Measurements from ENCODE around the gene ZNF484.
"Not testable (repeated sequence)": the region's sequence is repeated elsewhere in the genome, so short reads cannot be mapped to it uniquely, and the experiment has no call there.

The ZNF484 gene

DNA sequence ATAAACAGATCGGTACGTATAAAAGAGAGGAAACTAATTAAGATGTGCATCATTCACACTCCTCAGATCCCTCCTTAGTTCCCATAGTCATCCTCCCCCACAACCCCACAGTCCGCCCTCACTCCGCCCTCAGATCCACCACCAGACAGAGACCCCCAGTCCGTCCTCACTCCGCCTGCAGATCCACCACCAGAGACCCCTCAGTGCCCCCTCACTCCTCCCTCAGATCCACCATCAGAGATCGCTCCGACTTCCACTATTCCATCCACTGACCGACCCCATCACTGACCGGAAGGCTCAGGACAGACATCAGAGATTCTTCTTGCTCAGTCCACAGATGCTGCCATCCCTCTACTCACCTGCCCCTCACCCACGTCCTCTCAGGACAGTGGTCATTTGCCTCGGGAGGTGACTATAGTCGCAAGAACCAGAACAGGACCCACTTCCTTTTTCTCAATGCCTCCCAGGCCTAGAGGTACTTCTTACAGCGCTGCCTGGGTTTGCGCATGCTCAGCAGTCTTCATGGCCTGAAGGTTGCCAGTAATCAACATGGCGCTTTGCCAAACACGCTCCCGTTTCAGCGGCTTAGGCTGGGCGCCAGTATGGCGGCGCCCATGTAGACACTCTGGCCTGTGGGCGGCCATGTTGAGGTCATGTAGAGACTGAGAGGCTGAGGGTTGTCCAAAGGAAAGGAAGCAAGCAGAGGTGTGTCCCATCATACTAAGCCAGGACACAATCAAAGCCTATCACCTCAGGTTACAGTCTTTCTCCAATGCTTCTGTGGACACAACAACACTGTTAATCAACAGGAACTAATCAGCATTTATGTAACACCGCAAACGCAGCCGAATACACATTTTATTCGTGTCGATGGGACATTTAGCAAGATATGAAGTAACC lies at the start of gene ZNF484:
ZNF484 (minus strand) TSS at position 508 of the 900 bp plus-strand sequence. CDS start 3,009 bp downstream, outside the sequence.
- peak; percentile 98 to 99 for DNase-seq

DNA sequence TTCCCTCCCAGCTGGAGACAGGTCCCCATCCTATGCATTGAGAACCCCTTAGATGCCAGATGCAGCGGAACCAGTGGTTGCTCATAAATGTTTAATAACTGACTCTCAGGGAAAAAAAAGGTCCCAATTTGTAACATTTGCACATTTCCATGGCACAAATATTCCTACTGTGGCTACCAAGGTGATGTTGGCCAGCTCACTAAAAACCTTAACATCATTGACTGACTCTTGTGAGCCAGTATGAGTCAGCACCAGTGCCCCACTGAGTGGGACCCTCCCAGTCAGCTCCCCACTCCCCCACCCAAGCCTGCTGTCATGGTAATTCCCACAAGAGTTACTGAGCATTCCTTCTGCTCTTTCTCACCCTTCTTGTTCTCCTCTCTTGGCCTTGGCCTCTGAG lies 42.6 kb upstream of the ZNF484 start:
- no peak for DNase-seq

DNA sequence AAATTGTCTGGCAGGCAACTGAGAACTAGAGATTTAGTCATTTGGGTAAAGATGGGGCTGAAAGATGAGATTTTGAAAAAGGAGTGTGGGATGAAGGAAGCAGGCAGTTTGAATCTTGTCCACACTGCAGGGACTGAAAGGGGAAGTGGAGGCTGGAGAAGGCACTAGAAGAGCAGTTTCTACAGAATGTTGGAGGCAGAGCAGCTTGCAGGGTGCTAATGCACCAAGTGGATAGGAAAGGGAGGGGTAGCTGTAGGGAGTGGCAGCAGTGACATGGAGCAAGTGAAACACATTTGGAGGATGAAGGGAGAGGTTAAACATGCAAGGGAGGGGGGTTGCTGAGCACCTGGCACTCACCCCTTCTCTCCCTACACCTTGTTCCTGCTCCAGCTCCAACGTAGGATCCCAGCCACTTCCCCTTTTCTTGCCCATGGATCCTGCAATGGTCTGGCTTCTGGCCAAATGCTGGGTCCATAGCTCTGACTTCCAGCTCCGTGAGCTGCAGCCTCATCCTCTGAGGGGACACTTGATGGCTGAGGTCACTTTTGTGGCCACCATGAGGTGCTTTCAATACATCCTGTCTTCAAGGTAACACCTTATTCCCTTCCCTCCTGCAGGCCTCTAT lies 39.5 kb upstream of the ZNF484 start:
- DNase-seq: no peak

DNA sequence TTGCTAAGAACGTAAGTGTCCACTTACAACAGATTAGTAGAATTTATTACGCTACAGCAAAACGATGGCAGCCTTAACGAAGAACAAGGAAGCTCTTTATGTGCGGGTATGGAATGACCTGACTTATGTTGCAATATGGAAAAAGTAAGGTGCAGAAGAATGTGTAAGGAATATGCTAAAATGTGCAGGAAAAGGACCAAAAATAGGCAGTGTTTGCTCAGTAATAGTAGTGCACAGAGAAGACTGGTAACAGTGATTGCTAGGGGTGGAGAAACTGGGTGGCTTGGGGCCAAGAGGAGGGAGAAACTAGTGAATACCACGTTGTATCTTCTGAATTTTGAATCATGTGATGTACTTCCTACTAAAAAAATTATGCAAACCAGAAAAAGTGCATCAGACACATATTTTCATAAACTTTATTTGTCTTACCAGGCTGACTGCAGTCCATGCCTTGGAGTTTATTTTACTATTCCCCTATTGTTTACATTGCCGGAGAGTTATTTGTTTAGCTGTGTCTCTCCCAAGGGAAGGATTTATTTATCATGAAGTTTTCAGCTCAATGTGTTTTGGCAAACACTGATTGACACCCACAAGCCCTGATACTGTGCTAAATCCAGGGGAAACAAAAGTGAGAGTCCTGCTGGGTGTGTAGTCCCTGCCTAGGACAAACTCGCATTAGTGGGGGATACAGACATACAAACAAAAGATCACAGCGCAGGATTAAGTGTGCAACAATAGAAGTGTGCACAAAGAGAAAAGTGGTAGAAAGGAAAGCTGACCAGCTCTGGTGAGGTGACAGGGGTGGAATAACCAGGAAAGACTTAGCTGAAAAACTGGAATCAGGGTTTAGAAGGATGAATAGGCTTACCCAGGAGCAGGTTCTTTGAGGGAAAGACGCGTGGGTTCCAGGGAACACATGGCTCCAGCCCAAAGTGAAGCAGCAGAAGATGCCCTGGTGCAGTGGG lies 34.0 kb upstream of the ZNF484 start:
- no peak for DNase-seq

DNA sequence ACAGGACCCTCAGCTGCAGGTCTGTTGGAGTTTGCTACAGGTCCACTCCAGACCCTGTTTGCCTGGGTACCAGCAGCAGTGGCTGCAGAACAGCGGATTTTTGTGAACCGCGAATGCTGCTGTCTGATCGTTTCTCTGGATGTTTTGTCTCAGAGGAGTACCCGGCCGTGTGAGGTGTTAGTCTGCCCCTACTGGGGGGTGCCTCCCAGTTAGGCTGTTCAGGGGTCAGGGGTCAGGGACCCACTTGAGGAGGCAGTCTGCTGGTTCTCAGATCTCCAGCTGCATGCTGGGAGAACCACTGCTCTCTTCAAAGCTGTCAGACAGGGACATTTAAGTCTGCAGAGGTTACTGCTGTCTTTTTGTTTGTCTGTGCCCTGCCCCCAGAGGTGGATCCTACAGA lies 27.3 kb upstream of the ZNF484 start:
- DNase-seq: not testable (repeated sequence)

DNA sequence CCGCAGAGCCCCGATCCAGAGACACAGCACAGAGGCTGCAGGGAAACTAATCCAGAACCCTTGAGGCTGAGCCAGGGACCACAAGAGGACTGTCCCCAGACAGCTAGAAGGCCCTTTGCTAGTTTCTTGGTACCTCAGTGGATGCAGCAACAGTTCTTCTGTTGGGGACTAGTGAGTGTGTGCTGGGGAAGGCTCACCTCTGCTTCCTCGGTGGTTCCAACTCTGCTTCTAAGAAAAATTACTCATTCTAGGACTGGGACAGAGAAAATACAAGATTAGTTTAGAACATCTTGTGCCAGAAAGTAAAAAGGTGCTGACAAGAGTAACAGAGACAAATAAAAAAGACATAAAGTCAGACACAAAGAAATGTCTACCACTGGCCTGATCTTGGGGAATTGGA lies 19.5 kb upstream of the ZNF484 start:
- DNase-seq: no peak

DNA sequence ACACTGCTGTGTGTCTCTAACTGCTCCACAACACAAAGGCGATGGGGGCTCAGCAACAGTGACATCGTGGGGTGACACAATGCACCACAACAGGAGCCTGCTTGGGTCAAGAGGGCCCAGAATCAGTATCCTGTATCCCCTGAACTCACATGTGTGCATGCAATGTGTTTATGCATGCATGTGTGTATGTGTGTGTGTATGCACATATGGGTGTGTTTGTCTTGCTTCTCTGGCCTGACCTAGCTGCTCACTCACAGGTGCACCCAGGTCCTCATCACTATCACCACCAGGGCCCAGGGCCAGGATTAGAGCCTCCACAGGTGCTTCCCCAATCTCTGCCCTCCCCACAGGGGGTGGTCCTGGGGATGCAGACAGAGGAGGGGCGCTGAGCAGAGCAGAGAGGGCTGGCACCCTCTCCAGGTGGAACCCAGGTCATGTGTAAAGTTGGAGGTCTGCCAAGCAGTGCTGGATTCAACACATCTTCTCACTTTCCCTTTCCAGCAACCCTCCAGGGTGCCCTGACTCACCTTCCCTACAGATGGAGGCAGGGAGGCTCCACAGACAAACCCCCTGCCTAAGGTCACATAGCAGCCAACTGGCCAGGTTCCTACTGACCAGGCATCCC lies 18.1 kb upstream of the ZNF484 start:
- DNase-seq: no peak

DNA sequence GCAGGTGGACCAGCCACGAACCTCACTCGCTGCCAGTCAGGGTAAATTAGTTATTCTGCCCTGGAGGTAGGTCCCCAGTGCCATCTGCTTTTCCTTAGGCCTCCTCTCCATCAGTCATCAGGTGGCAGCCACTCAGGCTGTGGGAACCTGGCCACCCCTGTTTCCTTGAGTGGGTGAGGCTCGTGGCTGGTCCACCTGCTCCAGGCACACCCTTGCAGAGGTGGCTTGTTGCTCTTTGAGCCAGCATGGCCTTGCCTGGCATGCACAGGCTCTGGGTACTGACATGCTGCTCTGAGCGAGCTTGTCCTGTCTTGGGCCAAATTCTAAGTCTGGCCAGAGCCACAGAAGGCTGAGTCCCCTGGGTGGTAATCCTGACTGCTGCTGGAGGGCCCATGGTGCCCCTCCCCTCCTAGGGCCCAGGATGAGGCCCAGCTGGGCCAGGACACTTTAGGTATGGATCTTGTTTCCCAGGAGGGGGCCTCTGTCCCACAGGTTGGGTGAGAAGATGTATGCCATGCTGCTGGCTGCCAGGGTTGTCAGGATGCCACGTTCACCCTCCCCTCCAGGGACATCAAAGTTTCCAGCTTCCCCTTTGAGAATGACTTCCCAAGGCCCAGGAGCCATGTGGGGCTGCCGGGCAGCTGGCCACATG lies 17.0 kb upstream of the ZNF484 start:
- no peak for DNase-seq

DNA sequence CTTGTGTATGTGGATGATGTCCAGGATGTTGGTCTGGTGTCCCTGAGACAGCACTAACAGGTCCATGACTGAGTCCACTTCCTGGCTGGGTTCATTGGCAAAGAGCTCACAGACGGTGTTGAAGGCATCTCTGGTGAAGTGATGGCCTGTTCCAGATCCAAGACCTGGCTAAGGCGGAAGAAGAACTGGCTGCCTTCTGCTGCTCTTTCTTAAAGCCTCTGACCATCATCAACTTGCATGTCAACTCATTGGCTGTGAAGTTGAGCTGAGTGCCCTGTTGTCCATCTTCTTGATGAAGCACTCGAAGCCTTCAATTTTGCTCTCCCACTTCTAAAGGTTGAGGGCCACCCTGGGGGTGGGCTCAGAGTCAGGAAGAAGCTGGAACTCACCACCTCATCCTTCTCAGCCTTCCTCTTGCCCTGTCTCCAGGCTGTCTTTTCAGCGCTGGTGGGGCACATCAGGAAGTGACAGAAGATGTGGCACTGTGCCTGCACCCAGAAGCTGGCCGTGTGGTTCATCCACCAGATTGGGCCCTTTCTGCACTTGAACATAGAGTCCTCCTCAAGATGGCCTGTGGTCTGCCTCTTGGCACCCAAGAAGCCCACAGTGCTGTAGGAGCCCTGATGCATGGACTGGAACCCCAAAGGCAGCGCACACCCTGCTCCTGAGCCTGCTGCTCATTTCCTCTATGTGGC lies 16.2 kb upstream of the ZNF484 start:
- not testable (repeated sequence) for DNase-seq

DNA sequence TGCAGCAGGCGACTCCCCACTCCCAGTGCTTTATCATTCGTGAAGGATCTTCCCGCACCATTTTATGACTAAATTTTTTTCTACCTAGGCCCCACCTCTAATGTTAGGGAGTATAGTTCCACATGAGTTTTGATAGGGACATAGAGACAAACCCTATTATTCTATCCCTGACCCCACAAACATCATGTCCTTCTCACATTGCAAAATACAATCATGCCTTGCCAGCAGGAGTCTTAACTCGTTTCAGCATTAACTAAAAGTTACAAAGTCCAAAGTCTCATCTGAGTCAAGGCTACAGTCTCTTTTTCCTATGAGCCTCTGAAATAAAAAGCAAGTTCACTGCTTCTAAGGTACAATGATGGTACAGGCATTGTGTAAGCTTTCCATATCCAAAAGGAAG lies 14.4 kb upstream of the ZNF484 start:
- not testable (repeated sequence) for DNase-seq

DNA sequence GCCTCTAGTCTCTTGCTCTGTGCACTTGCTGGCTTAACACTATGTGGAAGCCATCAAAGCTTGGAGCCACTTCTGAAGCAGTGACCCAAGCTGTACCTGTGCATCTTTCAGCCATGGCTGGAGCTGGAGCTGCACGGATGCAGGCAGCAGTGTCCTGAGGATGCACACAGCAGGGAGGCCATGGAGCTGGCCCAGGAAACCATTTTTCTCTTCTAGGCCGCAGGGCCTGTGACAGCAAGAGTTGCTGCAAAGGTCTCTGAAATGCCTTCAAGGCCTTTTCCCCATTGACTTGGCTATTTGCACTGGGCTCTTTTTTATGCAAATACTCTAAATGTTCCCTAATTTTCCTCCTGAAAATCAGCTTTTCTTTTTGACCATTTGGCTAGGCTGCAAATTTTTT lies 12.9 kb upstream of the ZNF484 start:
- DNase-seq: no peak

DNA sequence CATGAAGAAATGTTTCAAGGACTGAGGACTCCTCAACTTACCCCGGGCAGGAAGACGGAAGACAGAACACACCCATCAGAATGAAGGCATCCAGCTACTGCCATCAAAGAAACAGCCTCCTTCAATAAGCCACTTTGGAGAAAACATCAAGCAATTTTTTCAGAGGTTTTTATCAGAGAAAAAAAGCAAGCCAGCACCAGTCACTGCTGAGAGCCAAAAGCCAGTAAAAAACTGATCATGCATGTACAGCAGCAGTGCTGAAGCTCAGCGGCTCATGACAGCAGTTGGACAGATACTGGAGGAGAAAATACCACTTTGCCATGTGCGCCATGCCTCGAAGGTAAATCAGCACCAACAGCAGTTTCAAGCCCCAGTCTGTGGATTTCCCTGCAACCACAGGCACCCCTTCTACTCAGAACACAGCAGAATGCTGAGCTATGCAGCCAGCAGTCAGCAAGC lies 10.1 kb upstream of the ZNF484 start:
- no peak for DNase-seq

DNA sequence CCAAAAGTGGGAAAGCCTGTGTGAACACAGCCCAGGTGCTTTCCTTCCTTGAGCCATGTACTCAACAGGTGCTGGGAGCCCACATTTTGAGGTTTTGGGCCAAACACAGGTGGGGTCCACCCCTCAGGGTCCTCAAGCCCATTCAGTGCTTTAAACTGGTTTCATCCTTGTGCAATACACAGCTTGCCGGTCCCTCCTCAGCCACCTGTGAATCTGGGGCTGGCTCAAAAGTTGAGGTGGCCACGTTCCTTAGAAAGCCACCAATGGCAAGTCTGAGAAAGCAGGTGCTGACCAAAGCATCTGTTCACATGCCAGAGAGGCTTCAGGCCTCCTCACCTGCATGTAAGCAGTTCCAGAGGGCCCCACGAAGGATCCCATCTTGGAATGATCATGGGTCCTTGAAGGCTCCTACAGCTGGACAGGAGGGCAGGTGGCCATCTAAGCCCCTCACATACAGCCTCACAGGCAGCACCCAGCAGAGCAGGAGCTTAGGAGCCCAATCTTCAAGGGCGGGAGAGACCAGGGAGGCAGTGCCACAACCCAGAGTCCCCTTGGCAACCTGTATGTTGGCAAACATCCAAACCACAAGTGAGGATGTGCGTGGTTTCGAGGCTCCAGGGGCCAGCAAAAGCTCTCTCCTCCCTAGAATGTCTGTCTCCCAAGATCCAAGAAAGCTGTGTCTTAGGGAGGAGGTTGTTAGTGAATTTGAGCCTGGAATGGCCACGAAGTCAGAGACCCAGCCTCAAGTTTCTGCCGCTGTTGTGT lies 9.2 kb upstream of the ZNF484 start:
- not testable (repeated sequence) for DNase-seq

DNA sequence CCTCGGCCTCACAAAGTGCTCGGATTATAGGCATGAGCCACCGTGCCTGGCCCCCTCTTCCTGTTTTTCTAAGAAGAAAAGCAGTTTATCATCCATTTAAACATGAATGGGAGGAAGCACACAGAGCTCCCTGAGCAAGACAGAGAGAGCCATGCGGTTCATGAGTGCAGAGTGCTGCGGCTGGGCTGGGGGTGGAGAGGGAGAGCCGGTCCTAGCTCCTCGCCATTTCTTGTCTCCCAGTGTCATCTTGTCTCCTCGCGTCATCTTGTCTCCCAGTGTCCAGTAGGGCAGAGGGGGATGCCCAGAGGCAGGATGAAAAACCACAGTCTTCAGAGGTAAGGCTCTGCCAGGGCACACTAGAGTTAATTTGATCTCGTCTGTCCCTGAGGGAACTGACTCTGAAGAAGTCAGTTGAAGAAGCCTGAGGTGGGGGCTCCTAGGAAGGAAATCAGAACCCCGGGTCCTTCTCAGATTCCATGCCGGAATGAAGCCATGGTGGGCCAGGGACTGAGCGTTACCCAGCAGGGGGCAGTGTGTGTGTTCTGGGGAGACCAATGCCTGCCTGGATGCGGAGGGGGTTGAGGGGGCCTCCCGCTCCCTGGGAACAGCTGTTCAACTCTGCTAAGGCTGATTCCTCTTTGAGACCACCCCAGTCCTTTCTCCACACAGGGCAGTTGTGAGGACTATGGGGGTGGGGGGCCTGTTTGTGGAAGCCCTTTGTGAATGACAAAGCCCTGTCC lies 6.0 kb upstream of the ZNF484 start:
- peak in 1 of 2 donors; percentile 22 for DNase-seq

DNA sequence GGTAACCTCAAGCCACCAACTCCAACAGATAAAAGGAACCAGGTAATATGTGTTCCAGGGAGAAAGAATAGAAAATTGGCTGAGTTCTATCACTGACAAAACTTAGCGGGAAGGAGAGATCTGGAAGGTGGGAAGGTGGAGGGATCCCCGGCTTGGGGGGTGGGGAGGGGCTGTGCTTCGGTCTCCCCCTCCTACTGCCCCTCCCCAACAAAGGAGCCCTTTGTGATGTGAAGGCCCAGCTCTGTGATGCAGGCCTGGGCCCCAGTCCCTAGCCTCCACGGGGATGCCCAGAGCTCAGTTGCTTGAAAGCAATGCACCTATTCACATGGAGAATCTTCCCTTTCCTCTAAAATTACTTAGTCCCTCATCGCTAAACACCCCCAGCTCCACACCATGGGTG lies 4.4 kb upstream of the ZNF484 start:
- DNase-seq: no peak

DNA sequence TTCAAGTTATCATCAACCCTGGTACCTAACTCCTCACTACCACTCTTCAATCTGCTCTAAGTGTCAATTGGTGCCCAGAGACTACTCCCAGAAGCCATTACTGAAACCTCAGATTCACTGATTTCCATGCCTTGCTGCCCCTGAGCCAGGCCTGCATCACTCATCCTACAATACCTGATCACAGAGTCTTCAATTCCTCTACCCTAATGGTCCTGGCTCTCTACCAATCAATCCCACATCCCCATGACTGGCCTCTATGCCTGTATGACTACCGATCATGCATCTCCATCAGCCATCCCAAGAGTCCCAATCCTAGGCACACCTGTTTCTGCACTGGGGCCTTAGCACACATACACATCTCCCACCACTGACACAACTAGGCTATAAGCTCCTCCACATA lies 2.5 kb downstream of the ZNF484 start:
- no peak for DNase-seq

DNA sequence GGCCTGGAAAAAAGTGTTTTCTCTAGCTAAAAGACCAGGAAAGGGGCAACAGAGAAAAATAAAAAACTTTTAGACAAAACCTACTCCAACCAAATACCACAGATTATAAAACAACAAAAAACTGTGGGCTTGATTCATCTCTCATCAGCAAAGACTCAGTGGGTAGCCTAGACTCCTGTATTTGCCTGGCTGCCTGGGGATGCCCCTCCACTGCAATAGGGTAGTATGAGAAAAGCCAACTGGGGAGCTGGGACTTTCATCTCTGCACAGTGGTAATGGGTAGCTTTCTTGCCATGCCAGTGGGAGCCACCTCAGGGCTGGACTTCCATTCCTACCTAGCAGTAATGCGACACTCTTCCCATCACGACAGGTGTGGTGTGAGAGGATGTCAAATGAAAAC lies 7.5 kb downstream of the ZNF484 start:
- no peak for DNase-seq

DNA sequence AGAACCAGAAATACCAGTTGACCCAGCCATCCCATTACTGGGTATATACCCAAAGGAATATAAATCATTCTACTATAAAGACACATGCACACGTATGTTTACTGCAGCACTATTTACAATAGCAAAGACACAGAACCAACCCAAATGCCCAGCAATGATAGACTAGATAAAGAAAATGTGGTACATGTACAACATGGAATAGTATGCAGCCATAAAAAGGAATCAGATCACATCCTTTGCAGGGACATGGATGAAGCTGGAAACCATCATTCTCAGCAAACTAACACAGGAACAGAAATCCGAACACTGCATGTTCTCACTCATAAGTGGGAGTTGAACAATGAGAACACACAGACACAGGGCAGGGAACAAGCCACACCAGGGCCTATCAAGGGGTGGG lies 11.2 kb downstream of the ZNF484 start:
- not testable (repeated sequence) for DNase-seq

DNA sequence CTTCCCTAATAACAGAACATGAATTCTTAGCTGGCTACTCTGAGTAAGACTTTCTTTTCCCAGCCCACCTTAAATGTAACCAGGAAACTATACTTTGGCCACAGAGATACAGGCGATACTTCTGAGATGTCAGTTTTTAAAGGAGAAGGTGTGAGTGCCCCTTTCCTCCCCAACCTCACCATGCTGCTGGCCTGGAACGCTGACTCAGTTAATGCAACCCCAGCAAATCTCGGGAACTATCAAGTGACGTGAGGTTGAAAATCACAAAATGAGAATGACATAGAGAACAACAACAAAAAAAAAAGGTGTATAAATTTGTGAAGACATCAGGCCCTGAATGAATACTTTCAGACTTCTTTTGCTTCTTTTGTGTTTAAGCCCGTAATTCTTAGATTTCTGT lies 13.7 kb downstream of the ZNF484 start:
- DNase-seq: no peak

DNA sequence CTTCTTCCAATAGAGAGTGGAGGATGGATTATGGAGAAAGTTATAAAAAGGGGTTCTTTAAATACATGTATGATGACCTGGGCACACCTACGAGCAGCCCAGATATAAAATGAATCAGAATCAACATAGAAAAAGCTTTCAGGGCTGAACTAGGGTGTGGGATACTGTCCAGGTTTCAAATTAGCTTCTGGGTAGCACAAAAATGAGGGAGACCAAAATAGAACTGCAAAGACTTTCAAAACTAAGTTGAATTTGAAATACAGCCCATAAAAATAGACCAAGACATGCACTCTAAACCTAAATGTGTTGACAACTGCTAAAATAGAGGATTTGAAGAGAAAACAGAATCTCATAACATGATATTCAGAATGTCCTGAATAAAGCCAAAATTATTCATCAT lies 17.0 kb downstream of the ZNF484 start:
- DNase-seq: no peak

Data from activated CD4-positive, alpha-beta T cell treated with anti-CD3 and anti-CD28 coated beads for 4 hours (primary cell).